Fibroblast of lung (primary cell): ENCODE data around the gene ZNF639. TPM values are rescaled to one million over a fixed set of nuclear protein-coding genes. Genes with fewer than 3 reads are reported as not detected.

Experiments used
- DNase-seq, 2 donors: peaks; one replicate each; pipeline versions ENCODE4 v3.0.0 to v3.0.0-alpha.2; 2010; ENCODE audit warnings: low read depth in 2 of 2
- H2AFZ ChIP-seq: 2 replicates; pipeline ENCODE4 v1.5.1; 2012; ENCODE audit warnings: low read length, control low read depth, inconsistent platforms
- H3K27ac ChIP-seq: 2 replicates; pipeline ENCODE4 v1.5.1; 2011; ENCODE audit warnings: low read length, control low read depth; ENCODE audit not compliant: insufficient read depth
- H3K27me3 ChIP-seq: 2 replicates; pipeline ENCODE4 v1.5.1; 2011; ENCODE audit warnings: mild to moderate bottlenecking, low read length; ENCODE audit not compliant: control insufficient read depth, insufficient read depth
- H3K36me3 ChIP-seq: 2 replicates; pipeline ENCODE4 v1.5.1; 2011; ENCODE audit warnings: low read length; ENCODE audit not compliant: control insufficient read depth, insufficient read depth
- H3K4me1 ChIP-seq: 2 replicates; pipeline ENCODE4 v1.5.1; 2011; ENCODE audit warnings: low read length; ENCODE audit not compliant: control insufficient read depth, insufficient read depth; ENCODE audit errors: extremely low read depth
- H3K4me2 ChIP-seq: 2 replicates; pipeline ENCODE4 v1.5.1; 2011; ENCODE audit warnings: low read length, control low read depth; ENCODE audit not compliant: insufficient read depth; ENCODE audit errors: extremely low read depth
- H3K4me3 ChIP-seq, 4 experiments: fragments of 200-600 bp in 1 of 4; sonication (generic) in 1 of 4; replicated peaks in 1 of 4; 2 replicates each; pipeline ENCODE4 v1.5.1; 2011 to 2016; ENCODE audit warnings: low read length in 4 of 4, low read depth in 3 of 4, mild to moderate bottlenecking in 3 of 4, control low read depth in 2 of 4, inconsistent platforms in 1 of 4, mixed read lengths in 1 of 4; ENCODE audit not compliant: insufficient read depth in 1 of 4; ENCODE audit errors: control extremely low read depth in 1 of 4
- H3K79me2 ChIP-seq: 2 replicates; pipeline ENCODE4 v1.5.1; 2012; ENCODE audit warnings: mild to moderate bottlenecking, low read length, inconsistent platforms; ENCODE audit not compliant: control insufficient read depth, insufficient read depth
- H3K9ac ChIP-seq: 2 replicates; pipeline ENCODE4 v1.5.1; 2011; ENCODE audit warnings: mild to moderate bottlenecking, low read length, control low read depth; ENCODE audit not compliant: insufficient read depth
- H3K9me3 ChIP-seq: 2 replicates; pipeline ENCODE4 v1.5.1; 2012; ENCODE audit warnings: low read depth, low read length; ENCODE audit not compliant: control insufficient read depth, insufficient read depth
- H4K20me1 ChIP-seq: 2 replicates; pipeline ENCODE4 v1.5.1; 2011; ENCODE audit warnings: low read length; ENCODE audit not compliant: control insufficient read depth, insufficient read depth; ENCODE audit errors: extremely low read depth
- EZH2 ChIP-seq: IDR thresholded peaks from 2 replicates; pipeline ENCODE4 v1.5.1; 2012; ENCODE audit warnings: low read length, control low read depth, mild to moderate bottlenecking; ENCODE audit errors: missing control alignments
- polyA plus RNA-seq, 2 donors: library from polyadenylated mRNA; depleted of rRNA in 1 of 2; stranded (reverse) in 1 of 2; unstranded in 1 of 2; fragments of >200 nt; gene quantifications; 2 replicates each; pipeline ENCODE4 v1.2.1, GENCODE V29; 2011 to 2012; ENCODE audit warnings: missing spikeins in 1 of 2
- total RNA-seq: library from RNA; depleted of rRNA; stranded (reverse); fragments of >200 nt; gene quantifications from 2 replicates; pipeline ENCODE4 v1.2.1, GENCODE V29; 2014
- TF ChIP-seq, protein P1 (sequence below), 2 donors: IDR thresholded peaks in 1 of 2; conservative IDR thresholded peaks in 1 of 2; 1 replicate in 1 of 2; 2 replicates in 1 of 2; pipeline ENCODE4 v1.5.1; 2011 to 2012; ENCODE audit warnings: low read length in 2 of 2, control low read depth in 1 of 2, inconsistent platforms in 1 of 2, low read depth in 1 of 2, mild to moderate bottlenecking in 1 of 2

ZNF639 gene
- total and polyA plus RNA-seq, 2 donors (not counting 1 experiment from before 2014, with no cell fraction given) = 28.4 to 41.1 TPM

DNA sequence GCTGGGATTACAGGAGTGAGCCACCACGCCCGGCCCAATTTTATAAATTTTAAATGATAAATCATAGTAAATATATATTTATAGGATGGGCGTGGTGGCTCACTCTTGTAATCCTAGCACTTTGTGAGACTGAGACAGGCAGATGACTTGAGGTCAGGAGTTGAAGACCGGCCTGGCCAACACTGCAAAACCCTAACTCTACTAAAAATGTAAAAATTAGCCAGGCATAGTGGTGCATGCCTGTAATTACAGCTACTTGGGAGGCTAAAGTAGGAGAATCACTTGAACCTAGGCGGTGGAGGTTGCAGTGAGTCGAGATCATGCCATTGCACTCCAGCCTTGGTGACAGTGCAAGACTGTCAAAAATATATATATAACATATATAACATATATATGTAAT, 51.1 kb downstream of the ZNF639 start:
- TF ChIP-seq, protein P1, sequence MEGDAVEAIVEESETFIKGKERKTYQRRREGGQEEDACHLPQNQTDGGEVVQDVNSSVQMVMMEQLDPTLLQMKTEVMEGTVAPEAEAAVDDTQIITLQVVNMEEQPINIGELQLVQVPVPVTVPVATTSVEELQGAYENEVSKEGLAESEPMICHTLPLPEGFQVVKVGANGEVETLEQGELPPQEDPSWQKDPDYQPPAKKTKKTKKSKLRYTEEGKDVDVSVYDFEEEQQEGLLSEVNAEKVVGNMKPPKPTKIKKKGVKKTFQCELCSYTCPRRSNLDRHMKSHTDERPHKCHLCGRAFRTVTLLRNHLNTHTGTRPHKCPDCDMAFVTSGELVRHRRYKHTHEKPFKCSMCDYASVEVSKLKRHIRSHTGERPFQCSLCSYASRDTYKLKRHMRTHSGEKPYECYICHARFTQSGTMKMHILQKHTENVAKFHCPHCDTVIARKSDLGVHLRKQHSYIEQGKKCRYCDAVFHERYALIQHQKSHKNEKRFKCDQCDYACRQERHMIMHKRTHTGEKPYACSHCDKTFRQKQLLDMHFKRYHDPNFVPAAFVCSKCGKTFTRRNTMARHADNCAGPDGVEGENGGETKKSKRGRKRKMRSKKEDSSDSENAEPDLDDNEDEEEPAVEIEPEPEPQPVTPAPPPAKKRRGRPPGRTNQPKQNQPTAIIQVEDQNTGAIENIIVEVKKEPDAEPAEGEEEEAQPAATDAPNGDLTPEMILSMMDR (conservative IDR thresholded peaks at IDR 0.05 in 1 of 2, IDR thresholded peaks at IDR 0.05 in 1 of 2; ENCODE audit: low read depth in 1 of 2, low read length in 2 of 2) = no peak
- no peak for TF ChIP-seq EZH2
- Histone ChIP-seq H3K4me2 (no peak overlapping the region), H3K79me2 (no peaks in the 10 kb centered on the region), H4K20me1 (no peaks in the 10 kb centered on the region), H3K27me3 (no peaks in the 10 kb centered on the region), H3K27ac (no peak overlapping the region), H3K9ac (no peak overlapping the region), H3K9me3 (no peaks in the 10 kb centered on the region), H2AFZ (no peak overlapping the region), H3K36me3 (peaks cover 3% of the 10 kb centered on the region), H3K4me3 (no peak overlapping the region), H3K4me1 (no peaks in the 10 kb centered on the region)
- no peak for DNase-seq

- Histone ChIP-seq H3K27ac (no peak overlapping the region), H3K9ac (no peak overlapping the region), H2AFZ (no peak overlapping the region), H3K36me3 (peaks cover 3% of the 10 kb centered on the region), H3K79me2 (no peaks in the 10 kb centered on the region), H3K4me3 (no peak overlapping the region), H3K4me1 (no peaks in the 10 kb centered on the region), H3K9me3 (no peaks in the 10 kb centered on the region), H4K20me1 (no peaks in the 10 kb centered on the region), H3K4me2 (no peak overlapping the region), H3K27me3 (no peaks in the 10 kb centered on the region)
- no peak for TF ChIP-seq EZH2
- TF ChIP-seq, protein P1 (conservative IDR thresholded peaks at IDR 0.05 in 1 of 2, IDR thresholded peaks at IDR 0.05 in 1 of 2; ENCODE audit: low read depth in 1 of 2, low read length in 2 of 2) = no peak
- no peak for DNase-seq
Observed at GRCh38 chr3:179375091-179375999, 52.5 kb downstream of the ZNF639 start.

GRCh38 chr3:179376474-179376873, 53.6 kb downstream of the ZNF639 start:
- Histone ChIP-seq H3K9ac (no peak overlapping the region), H3K79me2 (no peaks in the 10 kb centered on the region), H3K4me1 (no peaks in the 10 kb centered on the region), H4K20me1 (no peaks in the 10 kb centered on the region), H3K27me3 (no peaks in the 10 kb centered on the region), H3K36me3 (peaks cover 3% of the 10 kb centered on the region), H3K4me3 (no peak overlapping the region), H3K27ac (no peak overlapping the region), H3K4me2 (no peak overlapping the region), H3K9me3 (no peaks in the 10 kb centered on the region), H2AFZ (no peak overlapping the region)
- no peak for DNase-seq
- TF ChIP-seq EZH2 = no peak
- TF ChIP-seq, protein P1 (conservative IDR thresholded peaks at IDR 0.05 in 1 of 2, IDR thresholded peaks at IDR 0.05 in 1 of 2; ENCODE audit: low read depth in 1 of 2, low read length in 2 of 2) = no peak

Other genes with a start within 250 kb of the ZNF639 start
- gene PIK3CA, start 174.7 kb upstream of the ZNF639 start, total RNA-seq = 24.7 and 28.9 TPM in 2 replicates
- 14.6 and 20.8 TPM in 2 replicates for gene PIK3CA, start 174.7 kb upstream of the ZNF639 start, polyA plus RNA-seq
- gene KCNMB3, start 71.9 kb upstream of the ZNF639 start, total RNA-seq = 0.77 and 1.5 TPM in 2 replicates
- gene KCNMB3, start 71.9 kb upstream of the ZNF639 start, polyA plus RNA-seq = 0.76 and 1.3 TPM in 2 replicates
- 44.9 and 48.1 TPM in 2 replicates for gene MFN1, start 24.7 kb downstream of the ZNF639 start, total RNA-seq
- gene MFN1, start 24.7 kb downstream of the ZNF639 start, polyA plus RNA-seq = 40.3 and 52.8 TPM in 2 replicates
- 49.6 and 55.7 TPM in 2 replicates for gene GNB4, start 128.4 kb downstream of the ZNF639 start, total RNA-seq
- 56.9 and 83.1 TPM in 2 replicates for gene GNB4, start 128.4 kb downstream of the ZNF639 start, polyA plus RNA-seq
- 41.9 and 48.6 TPM in 2 replicates for gene ACTL6A, start 239.9 kb downstream of the ZNF639 start, total RNA-seq
- 58.3 and 78.1 TPM in 2 replicates for gene ACTL6A, start 239.9 kb downstream of the ZNF639 start, polyA plus RNA-seq